HG03469 (cell line): ENCODE measurements around the gene DYRK3.
"Not testable (repeated sequence)": the region's sequence is repeated elsewhere in the genome, so short reads cannot be mapped to it uniquely, and the experiment has no call there.

Source experiments
- ATAC-seq: cut with Tn5 transposase; IDR thresholded peaks from one replicate; pipeline ENCODE4 v1.9.1; 2021; ENCODE audit warnings: mild to moderate bottlenecking, moderate library complexity, moderate number of reproducible peaks; ENCODE audit not compliant: unreplicated experiment

The DYRK3 gene

DNA sequence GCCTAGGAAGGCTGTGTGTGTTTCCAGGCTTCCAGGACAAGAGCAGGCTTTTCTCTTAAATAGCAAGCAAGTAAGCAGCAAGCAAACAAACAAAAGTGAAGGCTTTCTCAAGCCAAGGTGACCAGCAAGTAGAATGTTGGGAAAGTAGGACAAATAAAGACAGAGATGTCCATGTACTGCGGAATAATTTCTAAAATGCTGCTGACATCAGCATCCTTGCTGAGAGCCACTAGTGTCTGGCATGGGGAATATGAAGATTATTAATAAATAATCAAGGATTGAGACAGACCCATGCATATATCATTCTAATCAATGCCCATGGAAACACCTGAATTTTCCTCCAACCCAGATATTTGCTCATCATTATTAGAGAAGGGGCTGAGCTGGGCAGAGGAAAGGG lies 6.4 kb upstream of the DYRK3 start:
- no peak for ATAC-seq

DNA sequence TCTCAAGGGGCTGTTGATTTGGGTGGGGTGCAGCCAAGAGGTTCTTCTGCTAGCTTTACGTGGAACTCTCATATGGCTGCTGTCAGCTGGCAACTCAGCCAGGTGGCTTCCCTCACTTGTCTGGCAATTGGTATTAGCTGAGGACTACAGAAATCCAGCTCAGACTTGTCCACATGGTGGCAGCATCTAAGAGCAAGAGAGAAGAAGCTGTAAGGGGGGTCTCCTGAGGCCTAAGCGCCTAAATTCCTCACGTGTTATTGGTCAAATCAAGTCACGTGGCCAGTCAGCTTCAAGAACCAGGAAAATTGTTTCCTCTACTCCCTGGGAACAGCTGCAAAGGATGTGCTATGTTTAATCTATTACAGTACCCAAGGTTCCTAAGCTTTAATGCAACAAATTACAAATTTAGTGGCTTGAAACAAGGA lies 4.2 kb upstream of the DYRK3 start:
- ATAC-seq: no peak

DNA sequence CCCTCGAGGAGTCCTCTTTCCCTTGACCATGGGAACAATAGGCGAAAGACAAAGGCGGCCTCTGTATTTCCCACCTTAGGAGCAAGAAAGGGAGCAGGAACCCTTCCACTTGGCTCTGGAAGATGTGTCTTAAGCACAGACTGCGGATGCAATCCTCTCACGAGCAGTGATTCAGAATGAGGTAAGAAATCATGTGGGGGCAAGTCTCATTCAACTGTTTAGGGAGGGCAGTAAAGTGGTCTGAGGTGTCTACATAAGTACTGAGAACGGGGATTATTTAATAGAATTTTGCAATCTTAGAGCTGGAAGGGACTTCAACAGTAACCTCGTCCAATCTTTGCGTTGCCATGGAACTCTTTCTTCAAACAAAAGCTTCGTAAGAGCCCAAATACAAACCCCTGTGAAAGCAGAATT lies 1.6 kb upstream of the DYRK3 start:
- ATAC-seq: no peak

DNA sequence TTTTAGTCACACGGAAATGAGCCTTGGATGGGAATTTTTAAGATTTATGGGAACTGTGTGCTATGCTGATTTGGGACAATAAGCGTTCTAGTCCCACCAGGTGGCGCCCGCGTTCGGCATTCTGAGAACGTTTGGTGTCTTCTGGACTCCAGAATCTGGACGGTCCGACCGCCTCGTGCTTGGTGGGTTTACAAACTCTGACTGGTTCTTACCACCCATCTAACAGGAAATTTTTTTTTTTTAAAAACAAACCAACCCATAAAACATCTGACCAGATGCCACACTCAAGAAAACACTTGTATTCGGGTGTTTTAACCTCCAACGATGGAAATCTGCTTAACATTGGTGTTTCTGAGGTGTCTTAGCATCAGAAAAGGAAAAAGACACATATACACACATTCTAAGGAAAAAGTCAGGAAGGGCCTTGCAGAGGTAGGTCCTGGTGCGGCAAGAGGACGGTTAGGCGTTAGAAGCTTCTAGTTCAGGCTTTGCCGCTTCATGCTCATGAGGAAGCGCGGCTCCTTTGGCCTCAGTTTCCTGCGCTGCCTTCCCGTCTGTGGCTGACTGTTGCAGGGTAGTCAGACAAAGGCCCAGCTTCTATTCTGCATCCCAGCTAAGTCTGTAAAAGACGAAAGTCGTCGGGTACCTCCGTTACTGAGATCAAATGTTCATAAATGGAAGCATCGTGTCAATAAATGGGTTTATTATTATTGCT lies 814 bp upstream of the DYRK3 start:
- no peak for ATAC-seq

DNA sequence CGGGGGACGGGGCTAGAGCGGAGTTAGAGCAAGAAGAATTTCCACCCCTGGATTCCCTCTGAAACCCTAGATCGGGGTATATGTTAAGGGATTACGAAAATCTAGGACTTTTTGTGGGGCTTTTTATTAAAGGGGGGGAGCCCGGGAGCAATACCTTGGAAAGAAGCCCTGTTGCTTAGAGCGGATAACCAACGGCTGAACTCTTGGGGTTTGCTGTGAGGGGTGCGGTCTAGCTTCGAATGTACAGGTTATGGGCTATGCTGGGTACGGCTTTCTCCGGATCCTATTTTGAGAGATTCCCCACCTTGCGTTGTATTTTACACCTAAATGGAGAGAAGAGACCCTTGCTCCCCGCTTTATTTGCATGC lies 626 bp downstream of the DYRK3 start:
- ATAC-seq: no peak

DNA sequence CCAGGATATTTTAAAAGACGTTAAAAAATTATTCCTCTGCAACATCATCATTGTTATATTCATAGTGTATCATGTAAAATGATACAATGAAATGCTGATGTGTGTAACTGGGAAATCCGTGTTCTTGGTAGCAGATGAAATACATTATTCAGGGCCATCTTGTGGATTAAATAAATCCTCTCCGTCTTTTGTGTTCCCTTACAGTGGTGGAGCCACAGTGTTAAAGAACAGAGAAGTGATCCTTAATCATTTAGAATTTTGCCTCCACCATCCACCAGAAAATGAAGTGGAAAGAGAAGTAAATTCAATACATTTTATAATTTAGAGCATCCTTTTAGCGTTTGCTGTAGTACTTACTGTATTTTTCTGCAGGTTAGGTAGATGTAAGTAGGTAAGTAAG lies 1.3 kb downstream of the DYRK3 start:
- no peak for ATAC-seq

DNA sequence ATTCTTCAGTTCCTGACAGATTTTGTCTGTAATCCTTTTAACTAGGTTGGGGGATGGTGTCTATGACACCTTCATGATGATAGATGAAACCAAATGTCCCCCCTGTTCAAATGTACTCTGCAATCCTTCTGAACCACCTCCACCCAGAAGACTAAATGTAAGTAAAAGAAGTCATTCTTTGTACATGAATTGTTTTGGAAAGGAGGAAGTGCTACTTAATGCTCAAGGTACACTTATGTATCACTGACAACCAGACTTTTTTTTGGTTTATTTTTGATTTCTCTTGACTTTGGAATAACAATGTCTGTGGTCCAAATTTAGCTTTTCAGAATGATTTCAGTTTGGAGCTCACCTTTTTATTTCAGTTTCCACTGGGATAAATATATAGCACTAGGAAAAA lies 2.3 kb downstream of the DYRK3 start:
- no peak for ATAC-seq

DNA sequence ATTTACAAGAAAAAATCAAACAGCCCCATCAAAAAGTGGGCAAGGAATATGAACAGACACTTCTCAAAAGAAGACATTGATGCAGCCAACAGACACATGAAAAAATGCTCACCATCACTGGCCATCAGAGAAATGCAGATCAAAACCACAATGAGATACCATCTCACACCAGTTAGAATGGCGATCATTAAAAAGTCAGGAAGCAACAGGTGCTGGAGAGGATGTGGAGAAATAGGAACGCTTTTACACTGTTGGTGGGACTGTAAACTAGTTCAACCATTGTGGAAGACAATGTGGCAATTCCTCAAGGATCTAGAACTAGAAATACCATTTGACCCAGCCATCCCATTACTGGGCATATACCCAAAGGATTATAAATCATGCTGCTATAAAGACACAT lies 6.7 kb downstream of the DYRK3 start:
- ATAC-seq: not testable (repeated sequence)

DNA sequence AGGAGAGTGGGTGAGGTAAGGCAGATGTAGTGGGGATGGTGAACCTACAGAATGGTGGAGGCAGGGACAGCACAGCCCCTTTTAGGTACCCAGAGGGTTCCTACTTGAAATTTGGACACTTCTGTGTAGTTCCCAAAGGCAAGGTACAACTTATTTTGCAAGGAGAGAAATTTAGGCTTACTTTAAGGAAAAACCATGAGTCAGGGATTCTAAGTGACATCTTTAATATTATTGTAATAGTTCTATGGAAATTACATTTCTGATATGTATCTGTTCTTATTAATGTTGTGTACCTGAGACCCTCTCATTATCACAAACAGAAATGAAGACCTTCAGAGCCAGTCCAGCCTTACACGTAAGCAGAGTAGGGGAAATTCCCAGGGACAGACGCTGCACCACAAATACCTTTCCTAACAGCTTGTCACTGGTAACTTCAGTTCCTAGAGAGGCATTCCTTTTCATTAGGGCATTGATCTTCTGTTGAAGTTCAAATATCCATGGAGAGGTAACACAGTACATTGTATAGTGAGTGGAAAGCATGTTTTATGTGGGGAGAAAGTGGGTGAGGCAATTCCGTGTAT lies 7.9 kb downstream of the DYRK3 start:
- ATAC-seq: no peak

DNA sequence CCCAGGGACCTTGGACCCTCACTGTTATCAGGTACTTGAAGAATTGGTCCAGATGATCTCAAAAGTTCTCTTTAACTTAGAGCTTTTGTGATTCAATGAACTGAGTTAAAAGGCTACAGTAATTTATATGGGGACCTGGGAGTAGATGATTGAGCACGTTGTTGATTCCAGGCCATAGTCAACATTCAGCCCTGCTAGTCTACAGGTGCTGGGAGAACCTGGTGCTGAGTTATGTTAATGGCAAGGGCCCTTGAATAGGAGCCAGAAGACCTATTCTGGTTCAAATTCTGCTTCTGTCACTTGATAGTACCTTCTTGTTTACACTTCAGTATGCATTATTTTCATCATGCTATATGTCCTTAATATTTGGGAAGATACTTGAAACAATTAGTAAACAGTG lies 11.2 kb downstream of the DYRK3 start:
- ATAC-seq: no peak

DNA sequence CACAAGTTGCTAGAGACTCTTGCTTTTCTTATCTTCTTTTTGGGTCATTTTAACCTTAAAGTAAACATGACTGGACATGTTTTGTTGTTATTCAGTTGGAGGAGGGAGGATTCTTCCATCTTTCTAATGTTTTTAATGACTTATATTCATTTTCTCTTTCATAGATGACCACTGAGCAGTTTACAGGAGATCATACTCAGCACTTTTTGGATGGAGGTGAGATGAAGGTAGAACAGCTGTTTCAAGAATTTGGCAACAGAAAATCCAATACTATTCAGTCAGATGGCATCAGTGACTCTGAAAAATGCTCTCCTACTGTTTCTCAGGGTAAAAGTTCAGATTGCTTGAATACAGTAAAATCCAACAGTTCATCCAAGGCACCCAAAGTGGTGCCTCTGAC lies 11.9 kb downstream of the DYRK3 start:
- ATAC-seq: no peak

DNA sequence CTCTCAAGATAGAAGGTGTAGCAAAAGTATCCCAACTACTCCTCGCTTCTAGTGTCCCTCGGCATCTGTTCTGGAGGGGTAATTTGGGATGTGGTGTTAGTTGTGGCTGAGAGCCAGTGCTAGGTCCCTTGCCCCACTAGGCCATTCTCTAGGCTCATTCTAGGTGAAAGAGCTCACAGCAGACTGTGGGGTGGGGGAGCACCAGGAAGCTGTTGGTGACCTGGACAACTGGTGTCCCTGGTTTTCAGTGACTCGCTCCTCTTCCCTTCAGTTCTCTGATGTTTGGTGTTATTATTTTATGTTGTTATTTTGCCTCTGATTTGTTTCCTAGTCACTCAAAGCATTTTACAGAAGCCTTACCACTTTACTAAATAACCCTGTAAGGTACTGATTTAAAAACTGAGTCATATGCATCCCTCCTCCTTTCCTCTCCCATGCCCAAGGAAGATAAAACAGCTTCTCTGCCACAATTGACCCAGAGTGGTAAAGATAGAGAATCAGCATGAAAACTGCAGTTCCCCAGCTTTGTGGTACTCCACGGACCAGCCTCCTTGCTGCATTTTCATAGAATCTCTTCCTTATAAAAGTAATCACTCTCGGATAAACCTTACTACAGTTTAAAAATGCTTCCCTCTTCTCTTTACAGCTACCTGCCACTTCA lies 14.1 kb downstream of the DYRK3 start:
- no peak for ATAC-seq

DNA sequence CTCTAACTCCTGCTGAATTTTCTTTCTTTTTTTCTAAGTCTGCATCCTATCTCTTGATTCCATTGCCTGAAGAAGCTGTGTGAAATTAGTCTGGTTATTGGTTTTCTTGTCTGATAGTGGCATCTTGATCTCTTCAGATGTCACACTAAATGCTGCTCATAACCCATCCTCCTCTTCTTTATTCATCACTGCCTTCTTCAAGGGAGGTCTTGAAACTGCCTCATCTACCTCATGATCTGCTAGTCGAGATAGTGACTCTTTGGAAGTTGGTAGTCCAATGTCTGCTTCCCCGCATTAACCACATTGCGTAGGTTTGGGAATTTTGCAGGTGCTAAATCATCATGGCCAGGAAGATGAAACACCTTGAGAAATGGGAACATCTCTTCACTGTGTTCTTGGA lies 15.7 kb downstream of the DYRK3 start:
- ATAC-seq: no peak

DNA sequence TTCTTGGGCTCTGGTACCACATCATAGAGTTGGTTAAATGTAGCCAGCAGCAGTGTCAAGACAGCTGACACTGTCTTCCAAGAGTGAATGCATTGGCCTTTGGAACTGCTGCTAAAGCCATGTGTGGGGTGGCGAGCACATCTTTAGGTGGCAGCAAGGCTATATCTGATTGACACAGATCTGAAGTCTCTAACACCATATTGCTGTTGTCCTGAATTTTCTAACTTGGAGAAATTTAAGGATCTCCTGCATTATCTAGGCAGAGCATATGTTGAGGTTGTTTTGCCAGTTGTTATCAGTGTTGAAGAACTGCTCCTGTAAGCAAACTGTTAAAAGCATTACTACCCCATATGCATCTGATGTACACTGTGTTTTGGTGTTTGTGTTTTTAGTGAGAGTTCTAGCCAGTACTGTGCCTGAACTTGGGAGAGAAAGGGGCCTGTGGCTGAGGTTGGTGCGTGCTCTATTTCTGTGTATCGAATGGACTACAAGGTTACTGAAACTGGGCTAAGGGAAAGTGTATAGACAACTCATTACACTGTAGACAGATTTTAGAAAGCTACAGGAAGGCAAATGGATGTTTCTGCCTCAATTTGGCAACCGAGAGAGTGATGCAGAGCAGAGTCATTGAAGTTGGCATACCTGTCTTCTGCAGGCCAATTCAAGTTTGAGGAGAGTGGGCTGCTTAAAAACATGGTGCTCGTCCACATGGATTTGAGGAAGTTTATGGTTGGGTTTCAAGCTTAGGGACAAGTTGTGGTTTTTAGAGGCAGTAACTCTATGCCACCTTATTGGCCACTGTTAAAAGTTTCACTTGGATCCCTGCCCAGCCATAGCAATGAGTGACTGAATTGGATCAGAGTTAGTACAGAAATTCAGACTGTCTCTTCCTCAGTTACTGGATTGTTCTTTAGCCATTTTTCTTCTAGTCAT lies 16.9 kb downstream of the DYRK3 start:
- ATAC-seq: no peak

DNA sequence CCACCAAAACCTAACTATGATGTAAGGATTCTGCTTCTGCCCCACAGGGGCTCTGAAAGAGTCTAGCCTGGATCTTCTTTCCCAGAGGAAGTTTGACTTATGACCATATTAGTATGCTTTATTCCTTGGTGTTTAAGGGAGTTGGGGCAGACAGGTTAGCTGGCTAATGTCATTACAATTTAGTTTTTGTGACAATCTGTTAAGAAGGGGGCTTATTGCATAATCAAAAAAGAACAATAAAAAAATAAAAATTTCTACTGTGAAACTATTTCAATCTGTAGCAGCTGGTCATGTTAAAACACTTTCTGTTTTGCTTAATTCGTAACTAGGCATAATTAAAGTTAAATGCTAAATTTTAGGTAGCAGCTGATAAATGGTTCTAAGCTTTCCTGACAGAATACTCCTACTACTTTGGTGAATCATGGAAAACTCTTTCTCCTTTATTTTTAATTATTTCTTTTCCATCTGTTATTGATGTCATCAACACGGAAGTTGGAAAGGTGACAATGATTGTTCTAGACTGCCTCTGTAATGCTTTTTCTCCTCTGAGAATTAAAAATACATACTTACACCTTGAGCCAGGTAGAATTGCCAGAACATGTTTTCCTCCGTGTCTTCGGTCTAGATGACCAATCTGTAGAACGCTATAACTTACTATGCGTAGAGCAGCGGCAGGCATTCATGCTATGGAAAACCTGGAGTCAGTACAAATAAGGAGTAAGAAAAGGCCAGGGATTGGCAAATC lies 18.6 kb downstream of the DYRK3 start:
- no peak for ATAC-seq

DNA sequence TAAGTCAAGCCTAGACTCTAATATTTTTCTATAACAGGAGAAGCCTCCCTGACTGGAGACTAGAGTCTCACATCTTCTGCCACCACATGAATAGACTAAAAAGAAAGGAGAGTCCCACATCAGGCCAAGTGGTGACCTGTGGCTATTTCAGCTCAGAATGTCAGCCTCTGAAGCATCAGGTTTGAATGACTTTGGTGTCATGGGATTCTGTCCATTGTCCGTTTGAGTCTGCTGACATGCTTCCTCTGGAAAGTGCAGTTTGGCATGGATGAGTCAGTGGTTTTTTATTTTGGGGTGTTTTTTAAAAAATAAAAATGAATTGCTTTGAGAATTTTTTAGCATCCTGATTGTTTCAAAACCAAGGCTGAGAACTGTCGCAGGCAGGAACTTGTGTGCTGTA lies 19.5 kb downstream of the DYRK3 start:
- no peak for ATAC-seq

DNA sequence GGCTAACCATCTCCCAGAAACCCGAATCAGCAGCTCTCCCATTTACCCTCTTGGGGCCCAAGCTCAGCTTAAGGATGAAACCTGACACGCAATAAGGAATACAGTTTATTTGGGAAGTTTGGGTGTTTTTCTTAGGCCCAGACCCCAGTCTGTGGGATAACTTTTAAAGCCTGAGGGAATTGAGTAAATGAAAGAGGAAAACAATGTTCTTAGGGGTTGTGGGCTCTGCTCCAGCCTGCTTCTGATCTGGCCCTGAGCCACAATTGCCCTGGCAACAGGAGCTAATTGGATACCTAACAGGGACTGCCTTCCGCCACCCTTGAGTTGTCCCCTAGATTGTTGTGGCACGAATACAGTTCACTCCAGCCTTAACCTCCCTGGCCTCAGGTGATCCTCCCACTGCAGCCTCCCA lies 20.1 kb downstream of the DYRK3 start:
- ATAC-seq: no peak

DNA sequence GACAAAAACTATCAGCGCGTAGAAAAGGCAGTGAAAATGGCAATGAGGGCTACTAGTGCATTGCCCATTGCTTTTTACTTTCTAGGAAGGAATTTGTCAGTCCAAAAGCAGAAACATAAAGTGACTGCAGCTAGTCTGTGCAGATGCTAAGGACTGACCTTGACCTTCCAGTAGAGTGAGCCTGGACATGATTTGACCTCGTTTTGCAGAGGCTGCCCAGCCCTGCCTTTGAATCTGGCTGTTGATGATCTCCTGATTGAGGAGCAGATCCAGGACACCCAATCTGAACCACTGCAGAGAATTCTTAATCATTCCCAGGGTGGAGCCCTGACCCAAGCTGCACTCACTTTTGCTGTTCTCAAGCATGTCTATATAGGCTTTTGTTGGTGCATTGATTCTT lies 21.6 kb downstream of the DYRK3 start:
- no peak for ATAC-seq

DNA sequence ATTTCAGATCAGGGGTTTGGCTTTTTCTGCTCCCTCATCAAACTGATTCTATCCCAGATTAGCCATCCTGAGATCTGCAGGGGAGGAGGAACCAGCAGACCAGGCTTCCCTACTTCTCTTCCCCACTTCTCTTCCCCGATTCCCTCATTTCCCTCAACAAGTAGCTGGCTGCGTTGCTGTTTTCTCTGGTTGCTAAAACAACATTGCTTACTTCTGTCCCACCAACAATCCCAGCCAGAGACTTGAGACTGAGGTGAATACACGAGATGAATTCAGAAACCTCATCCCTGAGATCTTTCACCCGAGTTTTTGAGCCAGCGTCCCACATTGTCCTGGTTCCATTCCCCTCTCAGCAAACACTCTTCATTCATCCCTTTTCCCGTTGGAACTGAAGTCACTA lies 22.4 kb downstream of the DYRK3 start:
- ATAC-seq: no peak

DNA sequence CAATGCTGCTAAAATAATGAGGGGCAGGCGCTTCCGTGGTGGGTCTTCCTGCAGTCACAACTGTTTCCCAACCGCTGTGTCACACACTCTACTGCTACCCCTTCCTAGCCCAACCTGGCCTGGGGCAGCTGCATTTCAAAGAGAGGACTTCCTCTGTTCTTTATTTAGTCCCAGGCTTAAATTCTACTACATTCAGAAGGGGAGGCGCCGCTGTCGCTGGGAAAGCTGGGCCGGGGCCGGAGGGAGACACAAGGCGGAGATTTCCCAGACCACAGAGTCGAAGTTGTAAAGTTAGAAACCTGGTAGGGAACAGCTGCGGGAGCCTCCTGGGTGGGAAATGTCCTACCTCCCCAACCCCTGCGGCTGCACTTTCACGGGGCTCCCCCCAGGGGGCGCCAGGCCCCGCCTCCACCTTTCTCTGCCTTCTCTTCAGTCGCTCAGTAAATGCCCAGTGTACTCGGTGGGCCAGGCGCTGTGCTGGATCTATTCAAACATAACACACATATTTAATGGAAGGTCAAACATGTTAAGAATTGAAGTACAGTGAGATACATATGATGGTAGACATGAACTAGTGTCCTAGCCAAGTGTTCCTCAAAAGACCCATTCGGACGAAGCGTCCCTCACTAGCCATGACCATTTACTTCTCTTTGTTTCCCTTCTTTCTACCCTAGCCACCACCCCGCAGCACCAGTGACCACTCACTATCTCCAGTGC lies 23.1 kb downstream of the DYRK3 start:
- ATAC-seq: no peak
